Liver (tissue), 3 donors: ENCODE data around the gene GRID1.

Source experiments
- EGR1 ChIP-seq, 2 donors: IDR thresholded peaks; 2 replicates each; pipeline ENCODE4 v1.6.1; 2016 to 2018; ENCODE audit warnings: antibody characterized with exemption in 2 of 2, low read depth in 2 of 2
- RAD21 ChIP-seq, 2 donors: IDR thresholded peaks; 2 replicates each; pipeline ENCODE4 v1.6.1; 2016; ENCODE audit warnings: antibody characterized with exemption in 2 of 2, mild to moderate bottlenecking in 2 of 2
- YY1 ChIP-seq: IDR thresholded peaks from 2 replicates; pipeline ENCODE4 v1.6.1; 2016; ENCODE audit warnings: antibody characterized with exemption, mild to moderate bottlenecking
- TF ChIP-seq, protein P1 (sequence below): fragments of 150-350 bp; IDR thresholded peaks from 2 replicates; pipeline ENCODE4 v1.5.1; 2017; ENCODE audit warnings: improper control_type of control experiment, low read depth, low read length; ENCODE audit not compliant: missing input control
- TF ChIP-seq, protein P2 (sequence below): IDR thresholded peaks from 2 replicates; pipeline ENCODE4 v1.6.1; 2016; ENCODE audit warnings: antibody characterized with exemption
- TF ChIP-seq, protein P3 (sequence below): IDR thresholded peaks from 2 replicates; pipeline ENCODE4 v1.6.1; 2016; ENCODE audit warnings: antibody characterized with exemption
- donor health status: healthy.
- donor health status: healthy.

DNA sequence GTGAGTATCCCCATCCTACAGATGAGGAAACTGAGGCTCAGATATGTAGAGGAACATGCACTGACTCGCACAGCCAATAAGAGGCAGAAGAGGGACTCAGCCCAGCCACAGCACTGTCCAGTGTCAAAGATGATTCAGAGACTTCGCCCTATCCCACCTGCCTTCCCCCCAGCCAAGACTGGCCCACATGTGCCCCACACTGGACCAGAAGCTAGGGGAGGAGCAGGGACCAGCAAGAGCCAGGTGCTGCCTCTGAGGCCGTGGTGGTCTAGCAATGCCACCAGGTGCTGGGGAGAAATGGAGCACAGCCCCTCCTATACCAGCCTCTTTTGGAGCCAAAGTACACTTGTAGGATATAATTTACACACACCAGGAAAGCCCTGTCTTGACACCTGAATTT, 22.3 kb downstream of the GRID1 start:
- TF ChIP-seq RAD21 (IDR thresholded peaks at IDR 0.05) (no peak), YY1 (no peak), EGR1 (IDR thresholded peaks at IDR 0.05; ENCODE audit: low read depth in 2 of 2) (no peak)
- TF ChIP-seq, protein P1, sequence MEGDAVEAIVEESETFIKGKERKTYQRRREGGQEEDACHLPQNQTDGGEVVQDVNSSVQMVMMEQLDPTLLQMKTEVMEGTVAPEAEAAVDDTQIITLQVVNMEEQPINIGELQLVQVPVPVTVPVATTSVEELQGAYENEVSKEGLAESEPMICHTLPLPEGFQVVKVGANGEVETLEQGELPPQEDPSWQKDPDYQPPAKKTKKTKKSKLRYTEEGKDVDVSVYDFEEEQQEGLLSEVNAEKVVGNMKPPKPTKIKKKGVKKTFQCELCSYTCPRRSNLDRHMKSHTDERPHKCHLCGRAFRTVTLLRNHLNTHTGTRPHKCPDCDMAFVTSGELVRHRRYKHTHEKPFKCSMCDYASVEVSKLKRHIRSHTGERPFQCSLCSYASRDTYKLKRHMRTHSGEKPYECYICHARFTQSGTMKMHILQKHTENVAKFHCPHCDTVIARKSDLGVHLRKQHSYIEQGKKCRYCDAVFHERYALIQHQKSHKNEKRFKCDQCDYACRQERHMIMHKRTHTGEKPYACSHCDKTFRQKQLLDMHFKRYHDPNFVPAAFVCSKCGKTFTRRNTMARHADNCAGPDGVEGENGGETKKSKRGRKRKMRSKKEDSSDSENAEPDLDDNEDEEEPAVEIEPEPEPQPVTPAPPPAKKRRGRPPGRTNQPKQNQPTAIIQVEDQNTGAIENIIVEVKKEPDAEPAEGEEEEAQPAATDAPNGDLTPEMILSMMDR, result no peak
- TF ChIP-seq, protein P2, sequence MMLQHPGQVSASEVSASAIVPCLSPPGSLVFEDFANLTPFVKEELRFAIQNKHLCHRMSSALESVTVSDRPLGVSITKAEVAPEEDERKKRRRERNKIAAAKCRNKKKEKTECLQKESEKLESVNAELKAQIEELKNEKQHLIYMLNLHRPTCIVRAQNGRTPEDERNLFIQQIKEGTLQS, result no peak
- TF ChIP-seq, protein P3, sequence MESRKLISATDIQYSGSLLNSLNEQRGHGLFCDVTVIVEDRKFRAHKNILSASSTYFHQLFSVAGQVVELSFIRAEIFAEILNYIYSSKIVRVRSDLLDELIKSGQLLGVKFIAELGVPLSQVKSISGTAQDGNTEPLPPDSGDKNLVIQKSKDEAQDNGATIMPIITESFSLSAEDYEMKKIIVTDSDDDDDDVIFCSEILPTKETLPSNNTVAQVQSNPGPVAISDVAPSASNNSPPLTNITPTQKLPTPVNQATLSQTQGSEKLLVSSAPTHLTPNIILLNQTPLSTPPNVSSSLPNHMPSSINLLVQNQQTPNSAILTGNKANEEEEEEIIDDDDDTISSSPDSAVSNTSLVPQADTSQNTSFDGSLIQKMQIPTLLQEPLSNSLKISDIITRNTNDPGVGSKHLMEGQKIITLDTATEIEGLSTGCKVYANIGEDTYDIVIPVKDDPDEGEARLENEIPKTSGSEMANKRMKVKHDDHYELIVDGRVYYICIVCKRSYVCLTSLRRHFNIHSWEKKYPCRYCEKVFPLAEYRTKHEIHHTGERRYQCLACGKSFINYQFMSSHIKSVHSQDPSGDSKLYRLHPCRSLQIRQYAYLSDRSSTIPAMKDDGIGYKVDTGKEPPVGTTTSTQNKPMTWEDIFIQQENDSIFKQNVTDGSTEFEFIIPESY, result no peak
